Fibroblast of skin of left biceps (primary cell): ENCODE data around the gene AGBL2.

Source experiments
- DNase-seq, 2 experiments: peaks; one replicate each; pipeline ENCODE4 v3.0.0-alpha.2; 2013; ENCODE audit warnings: low read depth in 2 of 2

Gene AGBL2

GRCh38 chr11:47628026-47628425 is 87.1 kb downstream of the AGBL2 start:
- DNase-seq, result no peak

GRCh38 chr11:47626234-47626633 is 88.9 kb downstream of the AGBL2 start:
- DNase-seq, result no peak

- DNase-seq, result no peak
Observed at GRCh38 chr11:47620836-47621378, 94.3 kb downstream of the AGBL2 start.

- DNase-seq, result no peak
Observed at GRCh38 chr11:47617417-47617809, 97.8 kb downstream of the AGBL2 start.

- DNase-seq, result peak; percentile 40 to 41
Observed at GRCh38 chr11:47616726-47617416, 98.3 kb downstream of the AGBL2 start.

- no peak for DNase-seq
Observed at GRCh38 chr11:47615249-47615648, 99.9 kb downstream of the AGBL2 start.

GRCh38 chr11:47611348-47611794 is 103.8 kb downstream of the AGBL2 start:
- no peak for DNase-seq

- DNase-seq, result no peak
Observed at GRCh38 chr11:47609675-47610074, 105.5 kb downstream of the AGBL2 start.
